GM12891 (cell line): Measurements from ENCODE around the gene FKBP5.

Experiments used
- POLR2A ChIP-seq: IDR thresholded peaks from 2 replicates; pipeline ENCODE4 v1.6.1; 2011; ENCODE audit warnings: low read depth, low read length, control low read depth
- POLR2AphosphoS5 ChIP-seq: IDR thresholded peaks from 2 replicates; pipeline ENCODE4 v1.6.1; 2011; ENCODE audit warnings: low read depth, low read length, control low read depth
- SPI1 ChIP-seq: IDR thresholded peaks from 2 replicates; pipeline ENCODE4 v1.6.1; 2011; ENCODE audit warnings: low read depth, low read length, control low read depth
- TAF1 ChIP-seq: IDR thresholded peaks from 2 replicates; pipeline ENCODE4 v1.6.1; 2011; ENCODE audit warnings: low read depth, low read length, control low read depth

DNA sequence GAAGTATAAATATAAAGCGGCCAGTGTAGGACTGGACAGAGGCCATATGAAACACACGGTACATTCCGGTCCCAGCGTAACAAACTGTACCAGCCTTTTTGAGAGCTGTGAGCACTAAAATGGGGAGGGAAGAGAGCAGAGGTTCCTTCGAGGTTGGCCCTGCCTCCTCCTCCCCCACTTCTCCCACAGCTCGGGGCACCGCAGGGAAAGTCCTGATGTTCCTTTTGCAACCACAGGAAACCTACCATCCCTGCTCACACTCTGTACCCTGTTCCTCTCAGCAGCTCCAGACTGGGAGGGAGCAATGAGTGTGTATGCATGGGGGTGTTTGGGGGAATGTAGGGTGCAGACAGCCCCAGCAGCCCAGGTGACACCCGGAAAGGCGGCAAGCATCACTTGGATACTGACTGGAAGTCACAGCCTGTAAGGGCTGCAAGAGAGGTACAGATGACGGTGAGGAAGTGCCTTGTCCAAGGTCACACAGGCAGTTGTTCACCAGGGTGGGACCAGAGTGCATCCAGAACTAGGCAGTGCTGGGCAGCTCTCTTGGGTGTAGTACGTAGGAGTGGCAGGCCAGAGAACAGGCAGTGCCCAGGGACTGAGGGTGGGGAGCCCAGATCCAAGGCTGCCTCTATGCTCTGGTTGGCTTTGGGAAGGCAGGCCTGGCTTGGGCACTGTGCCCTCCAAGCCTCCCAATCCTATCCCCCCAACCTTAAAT lies 37.2 kb upstream of the FKBP5 start:
- TF ChIP-seq POLR2AphosphoS5 (no peak), POLR2A (no peak), TAF1 (no peak), SPI1 (peak; percentile 22; the same call in 1 of the 2 replicates)
